Activated CD4-positive, CD25-positive, alpha-beta regulatory T cell treated with anti-CD3 and anti-CD28 coated beads, Interleukin-2, amount 50 U/mL, for 24 hours (primary cell): ENCODE measurements around the gene CORO2B.

Experiments
- ATAC-seq, 2 donors: fragments of 150-1000 bp; cut with Tn5 transposase; one replicate each; pipeline ENCODE4 v1.10.0; 2021; ENCODE audit warnings: mild to moderate bottlenecking in 1 of 2, moderate library complexity in 1 of 2

Gene CORO2B

DNA sequence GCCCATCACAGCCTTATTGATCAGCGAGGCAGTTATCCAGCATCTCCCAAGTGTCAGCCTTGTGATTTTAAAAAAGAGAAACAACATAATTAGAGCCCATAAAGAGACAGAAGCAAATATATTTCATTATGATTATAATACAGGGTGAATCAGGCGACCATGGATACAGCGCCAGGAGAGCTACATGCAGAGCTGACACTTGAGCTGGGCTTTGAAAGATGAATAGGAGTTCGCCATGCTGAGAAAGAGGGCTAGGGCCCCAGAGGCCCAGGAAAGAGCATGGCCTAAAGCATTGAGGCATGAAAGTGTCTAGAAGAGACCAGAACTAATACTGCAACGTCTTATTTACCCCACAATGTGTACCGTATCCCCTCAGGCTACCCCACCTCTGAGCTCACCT is 4.2 kb upstream of the CORO2B start:
- no peak for ATAC-seq

DNA sequence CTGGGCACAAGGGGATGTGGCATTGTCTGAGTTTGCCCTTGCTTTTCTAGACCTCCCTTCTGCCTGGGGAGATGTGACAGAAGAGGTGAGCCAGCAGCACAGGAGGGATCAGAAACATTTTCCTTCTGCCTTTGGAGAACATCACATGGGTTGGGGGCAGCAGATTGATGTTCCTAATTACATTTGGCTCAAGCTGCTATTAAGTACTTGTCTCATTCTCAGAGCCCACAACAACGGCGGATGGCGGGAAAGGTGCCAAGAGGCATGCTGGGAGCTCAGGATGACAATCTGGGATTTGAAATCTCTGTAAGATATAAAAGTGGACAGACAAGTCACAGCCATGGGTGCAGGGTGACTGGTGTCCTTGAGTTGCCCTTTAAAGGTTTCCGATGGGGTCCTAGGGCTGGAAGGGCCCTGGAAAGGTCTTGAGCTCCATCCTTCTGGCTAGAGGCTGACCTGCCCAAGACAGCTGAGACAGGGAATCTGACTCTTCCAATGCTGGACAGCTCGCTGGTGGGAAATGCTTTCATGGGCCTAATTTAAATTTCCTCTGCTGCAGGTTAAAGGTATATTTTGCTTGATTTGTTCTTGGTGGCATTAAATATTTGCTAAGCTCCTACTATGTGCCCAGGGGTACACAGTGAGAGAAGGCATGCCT is 2.4 kb upstream of the CORO2B start:
- no peak for ATAC-seq

DNA sequence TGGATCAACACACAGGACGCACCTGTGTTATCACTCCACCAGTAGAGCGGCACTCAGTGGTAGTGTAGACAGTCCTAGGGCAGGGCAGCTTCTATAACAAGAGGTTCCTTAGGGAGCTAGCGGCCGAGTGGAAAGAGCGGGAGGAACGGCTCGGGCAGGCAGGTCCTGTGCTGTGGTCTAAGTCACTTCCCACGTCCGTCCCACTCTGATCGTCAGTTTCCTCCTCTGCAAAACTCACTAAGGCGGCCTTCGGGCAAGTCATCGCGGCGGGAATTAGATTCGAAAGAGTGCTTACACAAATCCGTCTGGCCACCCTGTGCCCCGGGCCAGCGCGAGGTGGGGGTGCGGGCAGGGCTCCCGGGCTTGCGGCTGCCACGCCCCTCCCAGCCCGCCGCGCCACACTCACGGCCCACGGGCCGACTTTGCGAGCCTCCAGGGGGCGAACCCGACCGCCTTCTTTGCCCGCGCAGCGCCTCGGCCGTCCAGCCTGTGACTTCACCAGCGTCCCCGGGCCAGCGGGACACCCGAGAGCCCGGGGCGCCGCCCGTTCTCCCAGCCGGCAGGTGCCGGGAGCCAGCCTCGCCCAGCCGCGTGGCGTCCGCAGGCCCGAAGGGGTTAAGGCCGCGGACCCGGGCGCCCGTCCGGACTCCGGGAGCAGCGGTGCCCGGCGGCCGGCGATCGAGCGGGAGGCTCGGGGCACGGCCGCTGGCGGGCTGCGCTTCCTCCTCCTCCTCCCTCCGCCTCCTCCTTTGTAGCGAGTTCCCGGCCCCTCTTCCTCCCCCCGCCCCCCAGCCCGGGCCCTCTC is 416 bp upstream of the CORO2B start:
- no peak for ATAC-seq

DNA sequence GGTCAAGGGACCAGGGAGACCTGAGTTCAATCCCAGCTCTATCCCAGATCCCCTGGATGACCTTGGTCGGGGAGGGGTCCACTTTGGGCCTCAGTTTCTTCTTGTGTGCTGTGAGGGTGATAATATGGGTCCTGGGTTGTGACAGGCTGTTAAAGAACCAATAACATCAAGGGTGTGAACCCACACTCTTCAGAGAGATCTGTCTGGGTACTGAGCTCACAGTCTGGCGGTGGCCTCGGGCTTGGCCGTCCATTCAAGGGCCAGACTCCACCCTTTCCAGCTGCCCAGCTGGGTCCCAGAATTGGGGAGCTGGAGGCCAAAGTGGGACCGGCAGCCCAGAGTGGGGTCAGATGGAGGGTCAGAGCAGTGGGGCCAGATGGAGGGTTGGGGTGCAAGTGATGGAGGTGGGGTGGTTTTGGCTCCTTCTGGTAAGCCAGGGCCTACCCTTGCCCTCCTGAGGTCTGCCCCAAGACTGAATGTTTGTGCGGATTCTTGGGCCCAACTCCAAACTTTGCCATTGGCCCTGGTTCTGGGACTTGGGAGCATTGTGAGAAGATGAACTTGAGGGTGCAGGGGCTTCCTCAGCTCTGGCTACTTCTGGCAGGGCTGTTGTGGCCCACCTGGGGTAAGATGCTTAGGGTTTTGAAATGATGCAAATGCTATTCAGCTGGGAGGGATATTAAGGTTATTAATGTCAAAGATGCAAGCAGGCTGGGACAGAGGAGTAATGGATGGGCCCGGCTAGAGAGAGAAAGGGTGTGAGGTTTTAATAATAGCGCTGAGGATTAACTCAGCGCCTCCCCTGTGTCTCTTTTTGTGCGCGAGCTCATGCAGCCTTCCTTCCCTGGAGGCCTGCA is 1.5 kb downstream of the CORO2B start:
- no peak for ATAC-seq

DNA sequence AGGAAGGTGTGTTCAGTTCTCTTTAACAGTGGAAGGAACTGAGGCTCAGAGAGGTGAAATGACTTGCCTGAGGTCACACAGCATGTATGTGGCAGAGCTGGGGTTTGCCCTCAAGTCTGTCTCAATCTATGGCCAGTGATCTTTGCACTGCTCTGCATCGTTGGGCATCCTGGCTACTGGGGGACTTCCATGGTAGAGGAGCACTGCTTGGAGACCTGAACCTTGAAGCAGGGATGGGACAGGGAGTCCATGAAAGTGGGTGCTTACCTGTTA is 2.0 kb downstream of the CORO2B start:
- ATAC-seq = no peak

DNA sequence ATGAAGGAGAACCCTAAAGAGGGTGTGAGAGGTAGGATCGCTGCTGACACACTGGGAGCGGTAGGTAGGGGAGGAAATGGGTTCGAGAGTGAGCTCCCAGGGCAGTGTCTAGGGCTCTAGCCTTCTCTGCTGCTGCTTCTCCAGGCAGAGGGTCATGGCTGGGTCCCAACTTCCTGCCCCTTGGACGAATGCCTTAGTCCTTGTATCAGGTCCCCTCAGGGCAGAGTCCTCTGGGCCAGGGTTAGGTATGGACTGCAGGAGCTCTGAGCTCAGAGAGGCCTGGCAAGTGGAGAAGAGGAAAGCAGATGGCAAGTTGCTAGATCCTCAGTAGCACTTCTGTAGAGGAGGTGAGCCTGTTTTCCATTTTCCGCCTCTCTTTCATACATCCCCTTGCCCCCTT is 2.9 kb downstream of the CORO2B start:
- no peak for ATAC-seq

DNA sequence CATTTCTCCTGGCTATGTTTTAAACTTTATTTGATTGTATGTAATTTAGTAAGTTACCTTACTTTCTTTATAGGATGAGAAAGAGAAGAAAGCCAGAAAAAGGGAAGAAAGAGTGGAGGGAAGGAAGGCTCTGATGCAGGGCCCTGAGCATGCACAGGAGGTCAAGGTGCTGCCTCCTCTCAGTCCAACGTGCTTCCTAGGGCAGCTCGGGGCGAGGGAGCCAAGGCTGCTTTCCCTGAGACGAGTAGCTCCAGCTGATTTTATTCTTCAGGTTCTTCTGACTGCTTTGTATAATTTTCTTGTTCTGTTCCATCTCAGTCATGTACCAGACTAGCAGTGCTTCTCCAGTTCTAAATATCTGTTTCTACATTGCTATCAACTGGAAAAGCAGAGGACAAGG is 3.4 kb downstream of the CORO2B start:
- ATAC-seq = no peak

DNA sequence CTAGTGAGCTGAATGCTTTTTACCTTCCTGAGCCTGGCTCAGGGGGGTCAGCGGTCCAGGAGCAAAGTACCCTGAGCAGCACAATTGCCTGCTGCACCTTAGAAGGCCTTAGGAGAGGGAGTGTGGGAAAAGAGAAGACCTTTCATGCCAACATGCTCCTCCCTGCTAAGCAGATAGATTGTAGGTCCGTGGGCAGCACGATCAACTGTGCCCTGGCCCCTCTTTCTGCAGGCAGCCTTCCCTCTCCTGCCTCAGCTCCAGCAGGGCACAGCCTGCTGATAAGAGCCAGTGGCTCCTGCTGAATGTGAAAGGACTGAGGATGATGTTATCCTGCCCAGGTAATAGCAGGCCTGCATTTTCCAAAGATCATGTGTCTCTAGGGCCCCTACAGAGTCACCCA is 4.1 kb downstream of the CORO2B start:
- ATAC-seq = no peak

DNA sequence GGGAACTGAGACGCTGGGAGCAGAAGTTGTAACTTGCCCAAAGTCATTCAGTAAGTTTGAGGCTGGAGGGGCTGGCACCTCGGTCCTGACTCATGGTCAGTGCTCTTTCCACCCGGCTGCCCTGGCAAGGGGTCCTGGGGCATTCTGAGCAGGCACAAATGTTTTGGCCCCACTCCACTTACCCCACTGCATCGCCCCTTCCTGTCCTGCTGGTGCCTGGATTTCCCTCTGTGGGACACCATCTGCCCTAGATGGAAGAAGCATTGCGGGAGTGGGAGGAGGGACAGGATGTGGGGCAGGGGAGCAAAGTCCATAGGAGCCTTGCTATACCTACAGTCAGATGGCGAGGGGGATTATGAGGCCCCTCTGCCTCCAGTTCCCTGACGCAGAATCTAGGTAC is 4.5 kb downstream of the CORO2B start:
- ATAC-seq = no peak

DNA sequence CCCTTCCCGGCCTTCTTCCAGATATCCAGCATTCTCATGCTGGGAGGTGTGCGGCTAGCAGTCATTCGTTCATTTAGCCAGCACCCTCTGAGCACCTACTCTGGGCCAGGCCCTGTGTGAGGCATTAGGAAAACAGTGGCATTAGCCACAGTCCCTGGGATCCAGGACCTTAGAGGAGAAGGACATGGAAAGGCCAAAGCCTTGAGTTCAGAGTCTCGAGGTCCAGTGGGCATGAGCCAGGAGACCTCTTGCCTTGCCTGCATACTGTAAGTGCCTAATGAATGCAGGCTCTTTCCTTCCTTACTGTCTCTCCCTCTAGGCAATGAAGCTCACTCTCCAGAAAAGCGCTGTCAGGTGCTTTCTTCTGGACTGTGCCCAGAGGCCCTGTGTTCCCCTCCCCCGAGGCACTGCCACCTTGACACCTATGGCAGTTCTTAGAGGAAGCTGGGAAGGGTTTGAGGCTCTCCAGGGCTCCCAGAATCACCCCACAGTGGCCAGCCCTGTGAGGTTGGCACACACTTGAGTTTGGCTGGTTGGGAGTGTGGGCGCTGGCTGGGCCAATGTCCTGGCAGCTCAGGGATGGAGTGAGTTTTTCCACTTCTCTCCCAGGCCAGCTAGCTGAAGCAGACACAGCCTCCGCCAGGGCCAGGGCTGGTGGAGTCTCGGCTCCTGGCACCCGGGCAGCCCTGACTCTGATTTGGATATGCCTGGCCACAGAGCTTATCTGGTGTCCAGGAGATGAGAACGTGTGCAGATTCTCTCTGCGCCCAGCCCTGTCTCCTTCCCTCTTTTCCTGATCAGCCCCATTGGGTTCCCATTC is 5.4 kb downstream of the CORO2B start:
- ATAC-seq = no peak

DNA sequence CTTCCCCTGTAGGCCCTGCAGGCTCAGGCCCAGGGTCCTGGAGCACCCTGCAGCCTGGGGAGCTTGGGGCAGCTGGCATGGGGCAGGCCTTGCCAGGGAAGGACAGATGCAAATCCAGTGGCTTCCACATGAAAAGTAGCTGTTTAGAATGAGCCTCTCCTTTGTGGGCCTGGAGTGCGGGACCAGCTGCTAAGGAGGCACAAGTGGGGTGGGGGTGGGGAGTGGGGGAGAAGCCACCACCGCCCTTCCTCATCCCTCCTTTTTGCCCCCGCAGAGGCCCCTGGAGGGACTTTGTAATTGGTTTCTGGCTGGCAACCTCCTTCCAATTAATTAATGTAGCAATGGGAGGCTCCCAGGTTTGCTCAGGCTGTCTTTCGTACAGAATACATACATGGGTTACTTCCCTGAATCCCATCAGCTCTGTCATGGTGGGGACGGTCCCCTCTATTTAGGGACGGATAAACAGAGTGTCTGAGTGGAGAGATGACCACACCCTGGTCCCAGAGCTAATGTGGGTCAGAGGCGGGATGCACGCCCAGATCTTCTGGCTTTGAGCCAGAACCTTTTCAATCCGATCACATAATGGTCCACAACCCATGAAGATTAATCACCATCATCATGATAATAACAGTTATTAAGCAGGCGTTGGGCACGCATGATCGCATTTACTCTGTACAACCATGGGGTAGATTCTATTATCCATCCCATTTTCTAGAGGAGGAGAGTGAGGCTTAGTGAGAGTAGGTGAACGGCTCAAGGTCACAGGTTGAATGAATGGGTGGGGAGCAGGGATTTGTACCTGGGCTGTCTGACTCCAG is 6.2 kb downstream of the CORO2B start:
- ATAC-seq = no peak

DNA sequence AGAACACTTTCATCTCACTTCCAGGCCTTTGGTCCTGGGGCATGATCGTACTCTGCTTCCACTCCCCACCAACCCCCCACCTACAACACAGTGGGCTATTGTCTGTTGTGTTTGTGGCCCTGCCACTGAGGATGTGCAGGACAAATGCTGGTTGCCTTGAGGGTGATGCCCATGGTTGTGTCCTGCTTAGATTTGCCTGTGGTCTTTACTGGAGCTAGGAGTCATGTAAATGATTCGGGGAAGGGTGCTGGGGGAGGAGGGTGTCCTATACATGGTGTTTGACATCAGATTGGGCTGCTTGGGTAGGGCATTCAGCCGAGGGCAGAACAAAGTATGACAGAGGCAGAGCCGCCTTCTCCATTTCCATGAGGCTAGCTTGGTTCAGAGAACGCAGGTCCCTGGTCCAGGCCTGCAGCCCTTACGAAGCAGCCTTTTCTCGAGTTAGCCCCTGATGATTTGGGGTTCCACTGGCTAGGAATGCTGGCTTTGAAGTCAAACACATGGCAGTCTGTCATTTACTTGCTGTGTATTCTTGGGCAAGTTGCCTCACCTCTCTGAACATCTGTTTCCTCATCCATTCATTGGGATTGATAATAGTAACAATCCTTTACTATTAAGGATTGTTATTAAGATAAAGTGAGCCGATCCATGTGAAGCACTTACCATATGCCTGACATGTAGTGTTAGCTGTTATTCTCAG is 6.9 kb downstream of the CORO2B start:
- no peak for ATAC-seq

DNA sequence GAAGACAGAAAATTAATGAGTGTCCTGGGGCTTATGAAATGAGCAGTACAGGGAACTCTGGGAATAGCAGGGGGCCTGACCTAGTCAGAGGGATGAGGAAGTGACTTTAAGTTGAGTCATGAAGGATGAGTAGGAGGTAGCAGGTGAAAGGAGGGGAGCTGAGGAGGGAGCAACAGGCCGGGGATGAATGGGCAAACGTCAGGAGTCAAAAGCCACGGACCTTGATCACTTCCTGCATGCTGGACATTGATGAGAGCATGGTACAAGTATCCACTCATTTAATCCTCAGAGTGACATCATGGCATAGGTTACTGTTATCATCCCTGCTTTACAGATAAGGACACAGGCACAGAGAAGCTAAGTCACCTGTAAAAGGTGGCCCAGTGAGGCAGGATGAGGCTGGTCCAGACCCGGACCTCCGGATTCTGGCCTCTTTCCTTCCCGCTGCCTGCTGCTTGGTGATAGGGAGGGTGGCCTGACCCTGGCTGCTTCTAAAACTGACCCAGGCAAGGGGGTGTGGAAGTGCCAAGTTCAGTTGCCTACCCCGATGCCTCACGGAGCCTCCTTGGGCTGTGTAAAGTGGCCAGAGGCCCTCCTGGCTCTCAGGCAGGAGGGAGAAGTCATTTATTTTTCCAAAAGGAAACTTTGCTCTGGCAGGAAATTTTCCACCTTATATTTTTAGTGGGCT is 7.6 kb downstream of the CORO2B start:
- no peak for ATAC-seq

DNA sequence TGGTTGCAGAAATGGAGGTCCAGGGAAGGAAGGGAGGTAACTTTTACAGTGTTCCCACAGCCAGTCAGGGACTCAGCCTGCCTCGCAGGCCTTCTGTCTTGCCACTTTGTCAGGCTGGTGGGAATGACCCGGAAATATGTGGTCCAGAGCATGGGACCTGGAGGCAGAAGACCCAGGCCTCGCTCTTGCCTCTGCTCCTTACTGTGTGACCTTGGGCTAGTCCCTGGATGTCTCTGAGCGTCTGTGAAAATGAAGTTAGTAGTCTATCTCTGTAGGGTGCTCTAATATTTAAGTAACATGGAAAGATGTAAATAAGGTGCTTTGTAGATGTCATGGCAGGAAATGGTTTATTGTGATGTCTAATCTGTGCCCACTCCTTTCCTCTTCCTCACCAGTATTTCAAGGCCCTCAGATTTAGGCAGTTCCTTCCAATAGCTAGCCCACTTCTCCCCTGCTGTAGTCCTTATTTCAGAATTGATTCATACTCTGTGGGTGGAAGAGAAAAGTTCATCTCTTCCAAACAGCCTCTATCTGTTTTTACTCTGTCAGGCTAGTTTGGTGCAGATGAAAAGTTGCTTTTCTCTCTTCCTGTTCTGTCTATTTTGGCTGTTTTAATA is 9.1 kb downstream of the CORO2B start:
- no peak for ATAC-seq

DNA sequence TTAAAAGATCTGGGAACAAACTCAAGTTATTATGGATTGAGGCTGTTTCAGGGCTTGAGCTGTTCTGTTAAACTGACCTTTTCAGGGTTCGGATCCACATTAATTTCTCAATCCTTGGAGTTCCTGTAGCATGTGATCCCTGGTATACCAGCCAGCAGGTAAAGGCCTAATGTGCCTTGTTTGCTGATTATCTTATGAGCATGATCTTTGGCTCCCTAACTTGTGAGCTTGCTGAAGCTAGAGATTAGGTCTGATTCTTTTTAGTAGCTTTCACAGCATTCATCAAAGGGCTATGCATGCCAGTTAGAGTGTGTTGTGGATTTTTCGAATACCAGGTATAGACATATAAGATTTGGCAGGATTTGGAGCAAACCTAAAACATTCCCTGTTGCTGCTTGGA is 10.3 kb downstream of the CORO2B start:
- ATAC-seq = no peak

DNA sequence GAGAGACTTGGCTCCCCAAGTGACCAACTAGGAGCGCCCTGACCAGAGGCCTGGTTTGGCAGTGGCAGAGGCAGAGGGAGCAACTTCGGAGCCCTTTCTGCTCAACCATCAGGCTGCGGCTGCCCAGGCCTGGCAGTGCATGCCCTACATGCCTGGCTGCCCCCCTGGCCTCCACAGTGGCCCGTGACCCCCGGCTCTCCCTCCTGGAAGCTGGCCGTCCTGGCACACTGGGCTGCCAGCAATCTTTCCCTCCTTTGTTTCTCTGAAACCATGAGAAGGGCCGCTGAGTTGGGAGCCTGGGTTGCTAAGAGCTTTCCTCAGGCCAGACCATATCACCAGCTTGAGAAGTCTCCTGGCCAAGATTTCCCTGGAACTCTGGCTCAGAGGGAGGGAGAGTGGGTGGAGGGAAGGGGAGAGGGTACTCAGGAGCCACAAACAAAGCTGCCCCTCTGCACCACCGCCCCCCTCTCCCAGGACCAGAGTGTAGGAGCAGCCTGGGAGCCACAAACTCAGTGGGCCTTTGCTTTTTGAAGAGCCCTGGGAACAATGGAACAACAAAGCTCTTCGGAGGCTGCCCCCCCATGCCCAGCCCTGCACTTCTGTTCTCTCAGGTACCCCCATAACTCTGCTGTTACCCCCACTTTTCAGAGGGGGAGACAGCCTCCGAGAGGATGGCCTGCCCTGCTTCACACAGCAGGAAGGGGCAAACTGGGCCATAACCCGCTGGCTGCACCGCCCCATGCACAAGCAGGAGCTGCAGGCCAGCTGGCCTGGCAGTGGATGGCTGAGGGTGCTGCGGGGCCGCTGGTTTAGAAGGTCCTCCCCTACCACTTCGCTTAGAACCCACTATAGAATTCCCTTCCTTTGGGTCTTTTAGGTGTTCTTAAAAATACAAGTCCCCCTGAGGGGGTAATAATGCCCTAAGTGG is 11.3 kb downstream of the CORO2B start:
- ATAC-seq = no peak

DNA sequence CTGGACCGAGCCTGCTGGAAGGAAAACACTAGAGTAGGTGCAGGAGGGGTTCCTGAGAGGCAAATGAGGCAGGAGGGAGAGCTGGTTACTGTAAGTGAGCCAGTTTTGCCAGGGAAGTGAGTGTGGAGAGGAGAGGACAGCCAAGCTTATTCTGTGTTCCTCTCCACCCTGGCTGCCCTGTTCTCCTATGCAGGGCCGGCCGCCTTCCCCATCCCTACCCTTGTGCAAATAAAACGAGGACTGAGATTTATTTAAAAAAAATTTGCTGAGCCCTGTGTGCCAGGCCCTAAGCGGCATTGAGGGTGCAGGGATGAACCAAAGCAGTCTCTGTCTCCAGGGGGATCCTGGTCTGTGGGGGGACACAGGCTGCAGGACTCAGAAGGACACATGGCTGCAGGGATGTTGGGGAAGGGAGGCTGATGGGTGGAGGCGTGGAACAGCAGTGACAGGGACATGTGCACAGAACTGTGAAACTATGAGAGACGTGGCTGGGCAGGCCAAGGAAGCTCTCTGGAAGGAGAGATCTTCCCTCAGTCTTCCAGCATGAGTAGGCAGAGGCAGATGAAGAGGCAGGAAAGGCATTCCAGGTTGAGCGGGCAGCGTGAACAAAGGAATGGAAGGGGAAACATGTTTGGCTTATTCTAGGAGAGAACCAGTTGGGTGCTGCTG is 12.1 kb downstream of the CORO2B start:
- ATAC-seq = no peak

DNA sequence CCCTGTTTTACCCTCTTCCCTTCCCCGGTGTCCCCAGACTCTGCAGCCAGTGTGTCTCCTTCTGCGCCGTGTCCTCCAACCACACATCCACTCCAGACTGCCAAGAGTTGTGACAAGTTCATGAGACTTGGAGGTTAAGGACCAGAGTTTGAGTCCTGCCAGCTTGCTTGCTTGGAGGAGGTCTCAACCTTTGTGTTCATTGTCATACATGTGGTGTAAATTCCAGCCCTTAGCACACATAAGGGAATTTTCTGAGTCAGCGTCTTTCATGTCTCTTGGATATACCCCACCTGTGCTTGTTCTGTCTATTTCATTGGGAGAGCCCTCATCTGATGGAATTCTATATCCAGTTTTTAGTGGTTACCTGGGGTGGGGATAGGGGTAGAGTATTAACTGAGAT is 13.3 kb downstream of the CORO2B start:
- ATAC-seq = no peak

DNA sequence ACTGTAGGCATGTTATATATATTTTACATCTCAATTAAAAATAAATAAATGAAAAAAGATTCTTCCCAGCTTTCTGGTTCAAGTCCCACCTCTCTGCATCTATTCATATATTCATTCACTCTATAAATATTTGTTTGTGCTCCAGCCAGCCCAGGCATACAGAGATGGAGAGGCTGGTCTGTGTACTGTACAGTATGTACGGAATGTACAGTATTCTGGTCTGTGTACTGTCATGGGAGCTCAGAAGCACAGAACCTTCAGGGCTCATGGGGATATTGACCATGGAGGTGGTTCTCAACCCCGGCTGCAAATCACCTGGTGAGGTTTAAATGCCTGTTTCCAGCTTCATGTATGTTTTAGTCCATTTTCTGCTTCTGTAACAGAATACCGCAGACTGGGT is 13.8 kb downstream of the CORO2B start:
- ATAC-seq = no peak
